Mucosa of rectum (tissue), 2 donors: ENCODE results near the gene IQUB.
"Not testable (repeated sequence)": the region's sequence is repeated elsewhere in the genome, so short reads cannot be mapped to it uniquely, and the experiment has no call there.

Source experiments
- H3K27ac ChIP-seq, 2 donors: one replicate each; pipeline ENCODE4 v1.7.0; 2013; ENCODE audit warnings: inconsistent platforms in 2 of 2, low read depth in 2 of 2, low read length in 2 of 2
- H3K27me3 ChIP-seq, 2 donors: one replicate each; pipeline ENCODE4 v1.7.0; 2013; ENCODE audit warnings: low read length in 2 of 2; ENCODE audit not compliant: control insufficient read depth in 2 of 2, insufficient read depth in 2 of 2
- H3K36me3 ChIP-seq, 2 donors: one replicate each; pipeline ENCODE4 v1.7.0; 2013; ENCODE audit warnings: low read length in 2 of 2; ENCODE audit not compliant: control insufficient read depth in 2 of 2, insufficient read depth in 2 of 2
- H3K4me1 ChIP-seq, 2 donors: one replicate each; pipeline ENCODE4 v1.7.0; 2013; ENCODE audit warnings: low read length in 2 of 2, mild to moderate bottlenecking in 1 of 2; ENCODE audit not compliant: control insufficient read depth in 2 of 2, insufficient read depth in 2 of 2
- H3K4me3 ChIP-seq, 2 donors: one replicate each; pipeline ENCODE4 v1.7.0; 2013; ENCODE audit warnings: low read length in 2 of 2
- H3K9ac ChIP-seq, 2 donors: one replicate each; pipeline ENCODE4 v1.7.0; 2013; ENCODE audit warnings: low read length in 2 of 2, low read depth in 1 of 2, mild to moderate bottlenecking in 1 of 2
- H3K9me3 ChIP-seq, 2 donors: one replicate each; pipeline ENCODE4 v1.7.0; 2013; ENCODE audit warnings: low read length in 2 of 2; ENCODE audit not compliant: control insufficient read depth in 2 of 2
- donor health status: healthy.
- donor health status: Normal muscosa, but diverticular disease.

IQUB gene

DNA sequence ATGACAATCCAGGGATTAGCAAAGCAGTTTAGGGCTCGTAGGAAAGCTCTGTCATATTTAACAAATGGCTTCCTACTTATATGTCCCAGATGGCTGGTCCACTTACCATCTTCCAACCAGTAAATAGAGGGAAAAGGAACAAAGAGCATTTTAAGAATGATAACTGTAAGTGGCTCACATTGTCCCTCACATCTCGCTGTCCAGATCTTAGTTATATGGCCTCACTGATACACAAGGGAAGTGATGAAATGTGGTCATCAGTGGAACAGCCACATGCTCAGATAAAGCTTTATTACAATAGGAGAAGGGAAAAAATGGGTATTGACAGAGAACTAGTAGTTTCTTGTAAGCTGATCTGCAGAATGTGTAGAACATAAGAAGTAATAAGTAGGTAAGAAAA, 35.8 kb downstream of the IQUB start:
- Histone ChIP-seq H3K4me1 (no peaks in the 10 kb centered on the region), H3K36me3 (no peaks in the 10 kb centered on the region), H3K9me3 (no peaks in the 10 kb centered on the region), H3K4me3 (no peak overlapping the region), H3K27me3 (no peaks in the 10 kb centered on the region), H3K9ac (no peak overlapping the region), H3K27ac (no peak overlapping the region)

DNA sequence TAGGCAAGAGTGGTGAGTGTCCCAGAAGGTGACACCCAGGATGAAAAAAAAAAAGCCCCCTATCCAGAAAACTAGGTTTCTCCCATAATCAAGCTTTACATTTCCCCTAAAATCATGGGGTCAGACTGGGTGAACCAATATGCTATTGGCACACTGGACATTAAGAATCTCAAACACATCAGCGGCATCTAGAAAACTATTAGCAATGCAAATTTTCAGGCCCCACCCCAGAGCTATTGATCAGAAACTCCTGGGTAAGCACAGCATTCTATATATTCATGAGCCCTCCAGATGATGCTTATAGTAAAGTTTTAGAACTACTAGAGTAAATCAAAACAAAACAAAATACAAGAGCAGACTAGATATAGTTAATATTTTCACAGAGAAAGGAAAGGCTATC, 36.4 kb downstream of the IQUB start:
- H3K4me3 ChIP-seq: no peak overlapping the region
- H3K27me3 ChIP-seq: no peaks in the 10 kb centered on the region
- H3K27ac ChIP-seq: no peak overlapping the region
- H3K9ac ChIP-seq: no peak overlapping the region
- H3K4me1 ChIP-seq: no peaks in the 10 kb centered on the region
- H3K36me3 ChIP-seq: no peaks in the 10 kb centered on the region
- H3K9me3 ChIP-seq: no peaks in the 10 kb centered on the region

DNA sequence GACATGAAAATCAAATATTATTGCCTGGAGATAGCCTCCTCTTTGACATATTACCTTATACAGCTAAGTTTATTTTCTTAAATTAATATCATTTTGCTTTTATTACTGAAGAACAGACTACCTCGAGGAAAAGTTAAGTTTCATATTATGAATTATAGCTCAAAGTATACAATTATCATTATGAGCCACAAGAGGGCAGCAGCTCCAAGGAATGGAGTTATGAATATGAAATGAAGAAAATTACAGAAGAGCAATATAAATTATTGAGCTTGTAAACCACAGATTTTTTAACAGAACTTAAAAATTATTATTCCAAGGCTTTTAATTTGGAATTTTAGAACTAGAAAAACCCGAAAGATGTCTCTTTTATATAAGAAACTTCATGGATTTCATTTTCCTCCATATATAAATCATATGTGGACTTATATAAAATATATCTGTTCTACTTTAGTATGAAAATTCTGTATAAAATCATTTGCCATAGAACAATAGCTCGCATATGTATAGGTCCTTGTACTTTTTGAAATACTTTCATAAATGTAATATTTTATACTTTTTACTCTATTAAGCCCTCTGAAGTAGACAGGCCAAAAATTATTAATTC, 40.1 kb downstream of the IQUB start:
- no peaks in the 10 kb centered on the region for H3K36me3 ChIP-seq
- no peak overlapping the region for H3K27ac ChIP-seq
- H3K27me3 ChIP-seq: no peaks in the 10 kb centered on the region
- no peak overlapping the region for H3K9ac ChIP-seq
- no peak overlapping the region for H3K4me3 ChIP-seq
- no peaks in the 10 kb centered on the region for H3K4me1 ChIP-seq
- no peaks in the 10 kb centered on the region for H3K9me3 ChIP-seq

DNA sequence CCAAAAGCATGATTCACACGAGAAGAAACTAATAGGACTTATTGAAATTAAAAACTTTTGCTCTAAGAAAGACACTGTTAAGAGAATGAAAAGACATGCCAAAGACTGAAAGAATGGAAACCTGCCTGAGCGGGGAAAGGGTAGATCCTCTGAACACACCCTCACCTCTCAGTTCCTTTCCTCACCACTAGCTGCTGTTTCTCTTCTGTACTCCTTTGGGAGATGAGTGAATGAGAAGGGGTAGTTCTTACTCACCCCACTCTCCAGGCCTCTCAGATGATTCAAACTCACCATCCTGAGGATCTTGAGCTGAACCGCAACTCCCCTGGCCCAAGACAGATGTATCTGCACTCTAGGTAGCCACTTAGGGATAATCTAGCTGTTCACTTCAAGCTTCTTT, 41.9 kb downstream of the IQUB start:
- no peaks in the 10 kb centered on the region for H3K27me3 ChIP-seq
- H3K36me3 ChIP-seq: no peaks in the 10 kb centered on the region
- no peak overlapping the region for H3K27ac ChIP-seq
- no peaks in the 10 kb centered on the region for H3K4me1 ChIP-seq
- no peak overlapping the region for H3K9ac ChIP-seq
- no peaks in the 10 kb centered on the region for H3K9me3 ChIP-seq
- no peak overlapping the region for H3K4me3 ChIP-seq

DNA sequence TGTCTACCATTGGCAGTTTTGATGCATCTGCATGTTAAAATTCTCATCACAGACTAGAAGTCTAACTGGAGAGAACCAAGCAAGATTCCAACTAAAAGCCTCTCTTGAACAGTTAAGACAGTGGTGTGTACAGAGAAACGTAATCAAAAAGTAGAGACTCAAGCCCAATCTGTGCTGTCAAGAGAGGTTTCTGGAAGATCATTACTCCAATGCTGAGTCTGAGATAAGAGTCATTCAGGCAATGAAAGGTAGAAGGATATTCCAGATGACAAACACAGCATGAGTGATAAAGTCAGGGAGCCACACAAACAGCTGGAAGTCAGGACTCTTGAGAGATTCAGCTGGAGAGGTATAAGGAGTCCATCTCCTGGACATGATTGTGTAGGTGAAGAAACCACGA, 48.7 kb downstream of the IQUB start:
- Histone ChIP-seq H3K27ac (no peak overlapping the region), H3K4me3 (no peak overlapping the region)

DNA sequence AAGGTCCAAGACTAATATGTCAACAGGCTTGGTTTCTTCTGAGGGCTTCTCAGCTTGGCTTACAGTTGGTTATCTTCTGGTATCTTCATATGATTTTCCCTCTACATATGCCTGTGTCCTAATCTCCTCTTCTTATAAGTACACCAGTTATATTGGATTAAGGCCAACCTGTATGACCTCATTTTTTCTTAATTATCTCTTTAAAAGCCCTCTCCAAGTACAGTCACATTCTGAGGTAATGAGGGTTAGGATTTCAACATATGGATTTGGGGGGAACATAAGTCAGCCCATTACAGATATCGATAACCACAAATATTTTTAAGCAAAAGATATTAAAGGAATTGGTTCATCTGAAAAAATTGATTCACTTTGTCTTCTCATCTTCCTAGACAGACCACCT, 49.2 kb downstream of the IQUB start:
- no peak overlapping the region for H3K4me3 ChIP-seq
- H3K4me1 ChIP-seq: no peaks in the 10 kb centered on the region
- H3K9me3 ChIP-seq: no peaks in the 10 kb centered on the region
- no peak overlapping the region for H3K27ac ChIP-seq
- H3K27me3 ChIP-seq: peaks cover 0 to 3% of the 10 kb centered on the region in 2 donors
- H3K9ac ChIP-seq: no peak overlapping the region
- H3K36me3 ChIP-seq: no peaks in the 10 kb centered on the region

More for the DNA sequence above, 48.7 kb downstream of the IQUB start:
- H3K9ac ChIP-seq: no peak overlapping the region
- H3K4me1 ChIP-seq: no peaks in the 10 kb centered on the region
- no peaks in the 10 kb centered on the region for H3K36me3 ChIP-seq
- peaks cover 0 to 3% of the 10 kb centered on the region in 2 donors for H3K27me3 ChIP-seq
- no peaks in the 10 kb centered on the region for H3K9me3 ChIP-seq

DNA sequence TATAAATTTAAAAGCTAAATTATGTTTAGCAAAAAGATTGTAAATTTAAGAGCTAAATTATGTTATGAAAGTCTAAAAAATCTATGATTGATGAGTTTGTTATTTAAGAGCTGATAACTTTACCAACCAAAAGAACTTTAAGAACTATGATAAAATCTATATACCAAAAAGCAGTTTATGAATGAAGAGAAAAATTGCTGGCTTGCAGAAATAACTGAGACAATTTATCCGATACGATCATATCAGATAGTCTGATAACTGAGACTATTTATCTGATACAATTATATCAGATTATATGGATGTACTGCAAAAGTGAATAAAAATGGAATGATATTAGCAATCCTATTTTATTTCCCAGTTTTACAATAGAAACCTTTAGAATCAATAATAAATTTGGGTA, 50.2 kb downstream of the IQUB start:
- Histone ChIP-seq H3K4me3 (no peak overlapping the region), H3K36me3 (no peaks in the 10 kb centered on the region), H3K27me3 (peaks cover 0 to 3% of the 10 kb centered on the region in 2 donors), H3K9me3 (no peaks in the 10 kb centered on the region), H3K27ac (no peak overlapping the region), H3K4me1 (no peaks in the 10 kb centered on the region), H3K9ac (no peak overlapping the region)

DNA sequence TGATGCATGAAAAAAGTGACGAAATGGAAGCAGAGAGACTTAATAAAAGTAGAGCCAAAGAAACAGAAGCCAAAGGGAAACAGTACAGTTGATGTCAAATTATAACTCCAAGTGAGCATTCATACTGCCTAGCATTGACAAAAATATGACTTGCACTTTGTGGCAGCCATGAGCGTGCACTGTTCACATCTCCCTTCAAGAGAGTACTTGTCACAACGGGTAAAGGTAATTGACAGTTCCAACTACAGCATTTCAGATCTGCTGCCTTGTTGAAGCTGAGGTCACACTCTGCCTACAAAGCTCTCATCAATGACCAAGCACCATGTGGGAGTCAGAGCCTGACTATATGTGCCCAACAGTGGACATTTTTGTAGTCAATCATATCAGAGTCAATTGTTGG, 54.3 kb downstream of the IQUB start:
- Histone ChIP-seq H3K9ac (no peak overlapping the region), H3K27ac (no peak overlapping the region), H3K36me3 (no peaks in the 10 kb centered on the region), H3K4me3 (no peak overlapping the region), H3K27me3 (peaks cover 0 to 3% of the 10 kb centered on the region in 2 donors), H3K9me3 (peaks cover 0 to 3% of the 10 kb centered on the region in 2 donors), H3K4me1 (no peaks in the 10 kb centered on the region)

DNA sequence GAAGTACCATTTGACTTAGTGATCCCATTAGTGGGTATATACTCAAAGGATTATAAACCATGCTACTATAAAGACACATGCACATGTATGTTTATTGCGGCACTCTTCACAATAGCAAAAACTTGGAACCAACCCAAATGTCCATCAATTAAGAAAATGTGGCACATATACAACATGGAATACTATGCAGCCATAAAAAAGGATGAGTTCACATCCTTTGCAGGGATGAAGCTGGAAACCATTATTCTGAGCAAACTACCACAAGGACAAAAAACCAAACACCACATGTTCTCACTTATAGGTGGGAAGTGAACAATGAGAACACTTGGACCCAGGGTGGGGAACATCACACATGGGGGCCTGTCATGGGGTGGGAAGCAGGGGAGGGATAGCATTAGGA, 56.3 kb downstream of the IQUB start:
- not testable (repeated sequence) for H3K27ac ChIP-seq, H3K4me3 ChIP-seq, H3K4me1 ChIP-seq, H3K9me3 ChIP-seq, H3K9ac ChIP-seq, H3K27me3 ChIP-seq, H3K36me3 ChIP-seq

DNA sequence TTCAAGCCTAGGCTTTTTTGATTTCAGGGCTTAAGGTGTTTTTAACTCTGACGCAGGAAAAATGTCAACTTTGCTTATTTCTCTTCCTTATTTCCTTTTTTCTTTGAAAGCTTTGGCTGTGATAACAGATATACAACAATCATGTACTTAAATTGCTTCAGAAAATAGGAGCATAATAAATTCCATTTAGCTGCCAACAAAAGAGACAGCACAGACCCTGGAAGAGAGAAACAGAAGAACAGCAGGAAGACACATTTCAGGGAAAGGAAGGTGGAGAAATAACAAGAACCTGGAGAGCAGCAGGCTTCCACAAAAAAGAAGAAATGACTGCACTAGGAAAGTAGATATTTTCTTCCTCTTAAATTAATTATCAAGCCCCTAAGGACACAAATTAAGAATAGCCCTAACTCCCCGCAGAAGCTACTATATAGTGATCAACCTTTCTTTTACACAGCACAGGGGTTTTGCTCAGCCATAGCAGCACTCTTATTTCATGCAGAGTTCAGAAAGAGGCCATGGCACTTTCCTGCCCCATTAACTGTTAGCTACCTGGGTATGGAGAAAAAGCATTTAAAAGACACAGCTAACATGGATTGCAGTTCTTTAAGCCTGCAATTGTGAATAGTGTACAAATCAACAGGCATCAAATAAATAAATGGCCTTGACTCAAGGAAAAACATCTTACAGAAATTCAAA, 61.5 kb downstream of the IQUB start:
- peaks cover 0 to 3% of the 10 kb centered on the region in 2 donors for H3K9me3 ChIP-seq
- no peaks in the 10 kb centered on the region for H3K4me1 ChIP-seq
- no peaks in the 10 kb centered on the region for H3K36me3 ChIP-seq
- no peak overlapping the region for H3K4me3 ChIP-seq
- no peak overlapping the region for H3K27ac ChIP-seq
- H3K27me3 ChIP-seq: no peaks in the 10 kb centered on the region
- H3K9ac ChIP-seq: no peak overlapping the region
